Measurements from ENCODE around the gene PLXNA2.

The PLXNA2 gene

GRCh38 chr1:208000504-208000903 is 243.7 kb downstream of the PLXNA2 start:
- no peak for DNase-seq (ENCODE audit: low read depth in 1 of 2, low spot score in 1 of 2)

- no peak for DNase-seq (ENCODE audit: low read depth in 1 of 2, low spot score in 1 of 2)
These were observed 244.2 kb downstream of the PLXNA2 start for GRCh38 chr1:207999972-208000371.

- DNase-seq (ENCODE audit: low read depth in 1 of 2, low spot score in 1 of 2), result no peak
These were observed 244.8 kb downstream of the PLXNA2 start for GRCh38 chr1:207999274-207999915.

GRCh38 chr1:207998691-207999090 is 245.5 kb downstream of the PLXNA2 start:
- DNase-seq (ENCODE audit: low read depth in 1 of 2, low spot score in 1 of 2), result no peak

- peak in 1 of 2 donors; percentile 20 for DNase-seq (ENCODE audit: low read depth in 1 of 2, low spot score in 1 of 2)
These were observed 246.5 kb downstream of the PLXNA2 start for GRCh38 chr1:207997486-207998268.

GRCh38 chr1:207996636-207997035 is 247.5 kb downstream of the PLXNA2 start:
- no peak for DNase-seq (ENCODE audit: low read depth in 1 of 2, low spot score in 1 of 2)

GRCh38 chr1:207995576-207995975 is 248.6 kb downstream of the PLXNA2 start:
- no peak for DNase-seq (ENCODE audit: low read depth in 1 of 2, low spot score in 1 of 2)

- no peak for DNase-seq (ENCODE audit: low read depth in 1 of 2, low spot score in 1 of 2)
These were observed 250.4 kb downstream of the PLXNA2 start for GRCh38 chr1:207993477-207994445.

- no peak for DNase-seq (ENCODE audit: low read depth in 1 of 2, low spot score in 1 of 2)
These were observed 251.4 kb downstream of the PLXNA2 start for GRCh38 chr1:207992677-207993236.

- DNase-seq (ENCODE audit: low read depth in 1 of 2, low spot score in 1 of 2), result no peak
These were observed 252.6 kb downstream of the PLXNA2 start for GRCh38 chr1:207991583-207992026.

GRCh38 chr1:207990876-207991582 is 253.2 kb downstream of the PLXNA2 start:
- DNase-seq (ENCODE audit: low read depth in 1 of 2, low spot score in 1 of 2), result no peak

GRCh38 chr1:207990455-207990854 is 253.7 kb downstream of the PLXNA2 start:
- no peak for DNase-seq (ENCODE audit: low read depth in 1 of 2, low spot score in 1 of 2)

GRCh38 chr1:207988326-207989165 is 255.6 kb downstream of the PLXNA2 start:
- no peak for DNase-seq (ENCODE audit: low read depth in 1 of 2, low spot score in 1 of 2)

GRCh38 chr1:207987164-207987563 is 257.0 kb downstream of the PLXNA2 start:
- DNase-seq (ENCODE audit: low read depth in 1 of 2, low spot score in 1 of 2), result no peak

- DNase-seq (ENCODE audit: low read depth in 1 of 2, low spot score in 1 of 2), result no peak
These were observed 258.2 kb downstream of the PLXNA2 start for GRCh38 chr1:207985996-207986395.

- no peak for DNase-seq (ENCODE audit: low read depth in 1 of 2, low spot score in 1 of 2)
These were observed 259.2 kb downstream of the PLXNA2 start for GRCh38 chr1:207984831-207985572.

GRCh38 chr1:207983044-207983635 is 261.0 kb downstream of the PLXNA2 start:
- DNase-seq (ENCODE audit: low read depth in 1 of 2, low spot score in 1 of 2), result no peak

- DNase-seq (ENCODE audit: low read depth in 1 of 2, low spot score in 1 of 2), result no peak
These were observed 262.2 kb downstream of the PLXNA2 start for GRCh38 chr1:207981976-207982375.

All from stimulated activated CD4-positive, alpha-beta T cell treated with anti-CD3 and anti-CD28 coated beads, Interleukin-15, amount 100 ng/mL, for 1 hour (primary cell).